K562 (cell line): ENCODE results near the gene ADAMTSL3. TPM values are rescaled to one million over a fixed set of nuclear protein-coding genes. Genes with fewer than 3 reads are reported as not detected.

Source experiments
- ATAC-seq: fragments of 200-7000 bp; cut with Tn5 transposase; 3 replicates; pipeline ENCODE4 v1.9.1; 2020; ENCODE audit warnings: moderate library complexity
- BruUV-seq: library from RNA; stranded (reverse); fragments of 400-500 nt; replicated peaks from 2 replicates; lab custom pipeline; 2021; lab: Mats Ljungman, UMichigan
- CTCF ChIA-PET: fragments of 300-600 bp; formaldehyde crosslinking; extraction: SDS; loops from one replicate; lab custom pipeline; 2021; ENCODE audit warnings: low intra/inter-chr PET ratio; lab: Yijun Ruan, JAX
- POLR2A ChIA-PET: fragments of 300-600, 350-650 bp; sonication (Branson Sonifier 250); formaldehyde crosslinking; extraction: SDS; loops from one replicate; lab custom pipeline; 2021; ENCODE audit warnings: antibody characterized with exemption, inconsistent platforms; lab: Yijun Ruan, JAX
- DNase-seq, 4 experiments: peaks; one replicate each; pipeline versions ENCODE4 v3.0.0 to v3.0.0-alpha.2; 2011 to 2018; ENCODE audit warnings: low spot score in 3 of 4, mixed read lengths in 3 of 4; ENCODE audit errors: extremely low read depth in 1 of 4
- FAIRE-seq: peaks from 2 replicates; lab custom pipeline; 2011; peaks lifted over from hg19 to GRCh38; lab: Jason Lieb, UNC
- H2AFZ ChIP-seq: 2 replicates; pipeline ENCODE4 v1.6.0; 2011; ENCODE audit warnings: low read depth, low read length, control low read depth, inconsistent platforms
- H3K27ac ChIP-seq: fragments of 200-600 bp; 3 replicates; pipeline ENCODE4 v1.8.0; 2011; ENCODE audit warnings: low read depth, mild to moderate bottlenecking, control low read depth, inconsistent platforms, low read length, moderate library complexity, mixed read lengths; ENCODE audit errors: extremely low read depth
- H3K27me3 ChIP-seq, 2 experiments: fragments of 300-600 bp in 1 of 2; 2 replicates in 1 of 2; 3 replicates in 1 of 2; pipeline versions ENCODE4 v1.6.0 to v1.8.0; 2011; ENCODE audit warnings: inconsistent platforms in 2 of 2, low read length in 2 of 2, mild to moderate bottlenecking in 1 of 2, mixed read lengths in 1 of 2, moderate library complexity in 1 of 2; ENCODE audit not compliant: control insufficient read depth in 2 of 2, insufficient read depth in 2 of 2
- H3K36me3 ChIP-seq: fragments of 300-600 bp; 3 replicates; pipeline ENCODE4 v1.8.0; 2011; ENCODE audit warnings: mild to moderate bottlenecking, low read length, inconsistent platforms; ENCODE audit not compliant: control insufficient read depth, insufficient read depth
- H3K4me1 ChIP-seq, 2 experiments: fragments of 200-600 bp in 1 of 2; replicated peaks in 1 of 2; 2 replicates in 1 of 2; 3 replicates in 1 of 2; pipeline versions ENCODE4 v1.5.1 to v1.8.0; 2011; ENCODE audit warnings: inconsistent platforms in 2 of 2, low read length in 2 of 2, mild to moderate bottlenecking in 1 of 2, mixed read lengths in 1 of 2, moderate library complexity in 1 of 2; ENCODE audit not compliant: control insufficient read depth in 2 of 2, insufficient read depth in 2 of 2
- H3K4me2 ChIP-seq: 2 replicates; pipeline ENCODE4 v1.6.1; 2011; ENCODE audit warnings: low read length, control low read depth, inconsistent platforms, mixed read lengths; ENCODE audit not compliant: insufficient read depth
- H3K4me3 ChIP-seq: fragments of 200-600 bp; sonication (generic), shearing (Covaris generic); 2 replicates; pipeline ENCODE4 v1.5.1; 2016; ENCODE audit warnings: control low read depth, inconsistent platforms
- H3K79me2 ChIP-seq: fragments of 200-600 bp; 3 replicates; pipeline ENCODE4 v1.8.0; 2011; ENCODE audit warnings: low read length, inconsistent platforms; ENCODE audit not compliant: control insufficient read depth, insufficient read depth
- H3K9ac ChIP-seq, 2 experiments: 2 replicates each; pipeline versions ENCODE4 v1.6.0 to v1.6.1; 2011; ENCODE audit warnings: low read depth in 2 of 2, low read length in 2 of 2, control low read depth in 1 of 2, inconsistent platforms in 1 of 2, mild to moderate bottlenecking in 1 of 2, mixed read lengths in 1 of 2; ENCODE audit not compliant: insufficient read depth in 1 of 2
- H3K9me1 ChIP-seq: one replicate; pipeline ENCODE4 v1.6.0; 2011; ENCODE audit warnings: inconsistent platforms, mild to moderate bottlenecking, low read length, moderate library complexity; ENCODE audit not compliant: control insufficient read depth, insufficient read depth
- H3K9me3 ChIP-seq: replicated peaks from 2 replicates; pipeline ENCODE4 v1.5.1; 2011; ENCODE audit warnings: low read depth, low read length, inconsistent platforms; ENCODE audit not compliant: control insufficient read depth, insufficient read depth
- H4K20me1 ChIP-seq: replicated peaks from 2 replicates; pipeline ENCODE4 v1.6.1; 2011; ENCODE audit warnings: low read length, inconsistent platforms, mixed read lengths; ENCODE audit not compliant: control insufficient read depth, insufficient read depth
- CBFA2T3 ChIP-seq: fragments of 450-650 bp; IDR thresholded peaks from 2 replicates; pipeline ENCODE4 v1.6.1; 2017
- KLF6 ChIP-seq: fragments of 250-450 bp; sonication (Bioruptor Pico); IDR thresholded peaks from 2 replicates; pipeline ENCODE4 v1.4.0; 2020; ENCODE audit warnings: mild to moderate bottlenecking, moderate library complexity, borderline replicate concordance
- MEF2A ChIP-seq: IDR thresholded peaks from 2 replicates; pipeline ENCODE4 v1.6.1; 2011; ENCODE audit warnings: low read depth, mild to moderate bottlenecking, low read length, moderate library complexity; ENCODE audit not compliant: control insufficient read depth
- MYBL2 ChIP-seq, 2 experiments: fragments of 450-650 bp in 1 of 2; sonication (generic) in 1 of 2; formaldehyde crosslinking in 1 of 2; IDR thresholded peaks; 2 replicates each; pipeline versions ENCODE4 v1.6.1 to v1.8.1; 2017 to 2022; ENCODE audit warnings: borderline replicate concordance in 1 of 2, inconsistent platforms in 1 of 2, low read depth in 1 of 2, mild to moderate bottlenecking in 1 of 2, missing genetic modification reagents in 1 of 2, moderate library complexity in 1 of 2
- NBN ChIP-seq: fragments of 450-650 bp; IDR thresholded peaks from 2 replicates; pipeline ENCODE4 v1.6.1; 2016; ENCODE audit warnings: low read depth, mild to moderate bottlenecking
- RFX1 ChIP-seq: fragments of 450-650 bp; IDR thresholded peaks from 2 replicates; pipeline ENCODE4 v1.6.1; 2016; ENCODE audit warnings: mild to moderate bottlenecking, moderate library complexity
- SMAD1 ChIP-seq: fragments of 150-350 bp; IDR thresholded peaks from 2 replicates; pipeline ENCODE4 v1.6.1; 2014; ENCODE audit warnings: low read length, low read depth; ENCODE audit not compliant: partially characterized antibody
- SMARCC2 ChIP-seq: fragments of 450-650 bp; IDR thresholded peaks from 2 replicates; pipeline ENCODE4 v1.6.1; 2017; ENCODE audit warnings: antibody characterized with exemption, moderate library complexity, mild to moderate bottlenecking, low read depth
- ZNF212 ChIP-seq: fragments of 450-650 bp; formaldehyde crosslinking; IDR thresholded peaks from 2 replicates; pipeline ENCODE4 v1.4.0; 2020; ENCODE audit warnings: mild to moderate bottlenecking
- WGBS: fragments of 100-300 bp; shearing (Covaris generic); methylation state at CpG from one replicate; pipeline ENCODE4 v1.1.6; 2016; ENCODE audit warnings: low coverage, mixed read lengths; ENCODE audit not compliant: insufficient coverage; ENCODE audit errors: missing lambda C conversion rate; 5-methylcytosine and 5-hydroxymethylcytosine counted together
- in situ Hi-C: fragments of 300-500 bp; cut with MboI; formaldehyde crosslinking; loops from 4 replicates; pipeline ENCODE4 v1.15.0; 2018; ENCODE audit warnings: inconsistent platforms, mixed read lengths
- intact Hi-C: fragments of 100-400 bp; cut with micrococcal nuclease; formaldehyde crosslinking; loops from 2 replicates; pipeline ENCODE4 v1.14.2; 2022
- polyA plus RNA-seq, 8 experiments: library from polyadenylated mRNA; depleted of rRNA in 4 of 8; stranded (reverse) in 5 of 8; unstranded in 3 of 8; fragments of >200 nt; fragmentation: Nextera tagmentation in 2 of 8; fragmentation: Illumina TruSeq in 1 of 8; extraction: Ambion mirVana in 2 of 8; extraction: Trizol in 1 of 8; gene quantifications; 2 replicates each; pipeline versions ENCODE4 v1.2.1 to v1.2.3, GENCODE V29; 2011 to 2014; ENCODE audit warnings: inconsistent platforms in 1 of 8, missing spikeins in 1 of 8
- total RNA-seq, 7 experiments: library from RNA; depleted of rRNA in 6 of 7; stranded (reverse); fragments of >200 nt in 6 of 7; fragmentation: Illumina TruSeq in 2 of 7; extraction: Trizol in 2 of 7; gene quantifications; 2 replicates each; pipeline versions ENCODE4 v1.2.1 to v1.2.3, GENCODE V29; 2011 to 2021; ENCODE audit warnings: low replicate concordance in 1 of 7
- TF ChIP-seq, protein P1 (sequence below), 2 experiments: fragments of 450-650 bp in 1 of 2; sonication (generic) in 1 of 2; formaldehyde crosslinking in 1 of 2; IDR thresholded peaks in 1 of 2; conservative IDR thresholded peaks in 1 of 2; 2 replicates each; pipeline versions ENCODE4 v1.6.1 to v1.8.1; 2016 to 2023; ENCODE audit warnings: mild to moderate bottlenecking in 2 of 2, moderate library complexity in 2 of 2, inconsistent platforms in 1 of 2, missing genetic modification reagents in 1 of 2
- TF ChIP-seq, protein P2 (sequence below): fragments of 450-650 bp; formaldehyde crosslinking; IDR thresholded peaks from 2 replicates; pipeline ENCODE4 v1.4.0; 2020; ENCODE audit warnings: mild to moderate bottlenecking, mixed read lengths

The ADAMTSL3 gene
- total and polyA plus RNA-seq, 9 of the 15 experiments (the other 6 are each of a cell fraction or from before 2014, with no cell fraction given), result 0.01 to 0.18 (median 0.07) TPM; not detected in 3

DNA sequence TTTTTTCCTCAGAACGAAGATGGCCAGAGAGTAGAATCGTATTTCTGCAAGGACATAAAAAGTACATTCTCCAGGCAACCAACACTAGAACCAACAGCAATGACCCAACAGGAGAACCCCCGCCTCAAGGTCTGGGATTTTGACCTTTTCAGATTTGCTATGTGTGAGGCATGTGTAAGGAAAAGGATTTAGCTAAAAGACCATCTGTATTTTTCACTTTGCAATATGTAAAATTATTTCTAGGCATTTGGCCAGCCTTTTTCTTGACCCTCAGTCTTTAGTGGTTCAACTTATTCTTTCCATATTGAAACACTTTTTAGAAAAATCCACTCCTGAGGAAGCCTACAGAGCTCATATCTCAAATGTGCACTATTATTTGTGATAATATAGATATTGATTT lies 362.4 kb downstream of the ADAMTSL3 start:
- no peak overlapping the region for H2AFZ ChIP-seq
- BruUV-seq, result no TSS peak

More for the DNA sequence above, 362.4 kb downstream of the ADAMTSL3 start:
- Histone ChIP-seq H3K9me3 (no peaks in the 10 kb centered on the region), H3K9me1 (no peaks in the 10 kb centered on the region), H4K20me1 (no peaks in the 10 kb centered on the region), H3K27me3 (no peaks in the 10 kb centered on the region), H3K4me1 (no peaks in the 10 kb centered on the region), H3K4me3 (no peak overlapping the region), H3K9ac (no peak overlapping the region), H3K4me2 (no peak overlapping the region), H3K36me3 (no peaks in the 10 kb centered on the region), H3K79me2 (no peaks in the 10 kb centered on the region), H3K27ac (no peak overlapping the region)
- ATAC-seq (no peak), FAIRE-seq (no peak), DNase-seq (no peak)
- ChIA-PET CTCF (no interaction called here), POLR2A (interaction anchor here (1.9 kb wide), 1 partner anchor 11 kb away, joined by 3 read pairs; no protein-coding TSS in a partner anchor)
- in situ Hi-C loops, result no loop called here
- 0% methylated on average over 3 of the region's 3 CpGs for WGBS
- intact Hi-C loops, result no loop called here
- no peak for TF ChIP-seq NBN
- TF ChIP-seq ZNF212, result no peak
- no peak for TF ChIP-seq MYBL2 (IDR thresholded peaks at IDR 0.05; ENCODE audit: low read depth)
- TF ChIP-seq MYBL2 (CRISPR knock-in tag; IDR thresholded peaks at IDR 0.05; ENCODE audit: borderline replicate concordance), result no peak
- TF ChIP-seq, protein P1, sequence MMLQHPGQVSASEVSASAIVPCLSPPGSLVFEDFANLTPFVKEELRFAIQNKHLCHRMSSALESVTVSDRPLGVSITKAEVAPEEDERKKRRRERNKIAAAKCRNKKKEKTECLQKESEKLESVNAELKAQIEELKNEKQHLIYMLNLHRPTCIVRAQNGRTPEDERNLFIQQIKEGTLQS (IDR thresholded peaks at IDR 0.05), result no peak
- TF ChIP-seq, protein P1 (CRISPR knock-in tag; conservative IDR thresholded peaks at IDR 0.05), result no peak
- no peak for TF ChIP-seq RFX1
- TF ChIP-seq MEF2A, result no peak
- TF ChIP-seq SMARCC2, result no peak
- TF ChIP-seq CBFA2T3, result no peak
- no peak for TF ChIP-seq SMAD1
- TF ChIP-seq KLF6, result no peak
- TF ChIP-seq, protein P2, sequence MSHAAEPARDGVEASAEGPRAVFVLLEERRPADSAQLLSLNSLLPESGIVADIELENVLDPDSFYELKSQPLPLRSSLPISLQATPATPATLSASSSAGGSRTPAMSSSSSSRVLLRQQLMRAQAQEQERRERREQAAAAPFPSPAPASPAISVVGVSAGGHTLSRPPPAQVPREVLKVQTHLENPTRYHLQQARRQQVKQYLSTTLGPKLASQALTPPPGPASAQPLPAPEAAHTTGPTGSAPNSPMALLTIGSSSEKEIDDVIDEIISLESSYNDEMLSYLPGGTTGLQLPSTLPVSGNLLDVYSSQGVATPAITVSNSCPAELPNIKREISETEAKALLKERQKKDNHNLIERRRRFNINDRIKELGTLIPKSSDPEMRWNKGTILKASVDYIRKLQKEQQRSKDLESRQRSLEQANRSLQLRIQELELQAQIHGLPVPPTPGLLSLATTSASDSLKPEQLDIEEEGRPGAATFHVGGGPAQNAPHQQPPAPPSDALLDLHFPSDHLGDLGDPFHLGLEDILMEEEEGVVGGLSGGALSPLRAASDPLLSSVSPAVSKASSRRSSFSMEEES, result no peak
- TF ChIP-seq, all 486 proteins: peak for 0
